Pancreas (tissue), 10 donors: ENCODE measurements around the gene SUPT4H1. TPM values are rescaled to one million over a fixed set of nuclear protein-coding genes. Genes with fewer than 3 reads are reported as not detected.
A peak's percentile ranks its signal among the peaks of the same experiment; 100 is the strongest.

ENCODE experiments used
- ATAC-seq, 4 donors: fragments of 200-7000 bp; cut with Tn5 transposase; one replicate each; pipeline versions ENCODE4 v1.8.0 to v1.9.1; 2020; ENCODE audit warnings: mild to moderate bottlenecking in 4 of 4, moderate library complexity in 4 of 4
- DNase-seq, 6 donors: peaks; one replicate each; pipeline ENCODE4 v3.0.0-alpha.2; 2020
- FAIRE-seq: peaks from 2 replicates; lab custom pipeline; 2012; peaks lifted over from hg19 to GRCh38; lab: Jason Lieb, UNC
- H3K27ac ChIP-seq, 4 donors: fragments of 200-600 bp; sonication (generic); 1 replicate in 3 of 4; 2 replicates in 1 of 4; pipeline versions ENCODE4 v1.5.0 to v1.8.0; 2020
- H3K27me3 ChIP-seq, 4 donors: fragments of 200-600 bp; one replicate each; pipeline ENCODE4 v1.8.0; 2021
- H3K36me3 ChIP-seq, 3 donors: fragments of 200-600 bp; sonication (generic) in 1 of 3; one replicate each; pipeline versions ENCODE4 v1.5.0 to v1.8.0; 2020 to 2021
- H3K4me1 ChIP-seq, 3 donors: fragments of 200-600 bp; one replicate each; pipeline ENCODE4 v1.8.0; 2021
- H3K4me3 ChIP-seq, 4 donors: fragments of 200-600 bp; sonication (generic) in 2 of 4; one replicate each; pipeline versions ENCODE4 v1.5.0 to v1.8.0; 2020 to 2021
- H3K9me3 ChIP-seq, 4 donors: fragments of 200-600 bp; one replicate each; pipeline ENCODE4 v1.8.0; 2021
- CTCF ChIP-seq, 4 donors: fragments of 200-600 bp; sonication (generic) in 3 of 4; IDR thresholded peaks; one replicate each; pipeline versions ENCODE4 v1.5.0 to v1.8.0; 2021; ENCODE audit warnings: antibody characterized with exemption in 4 of 4
- WGBS, 2 donors: extraction: QIAGEN DNeasy Blood & Tissue Kit; methylation state at CpG; one replicate each; pipeline ENCODE4 v1.1.7; 2013; 5-methylcytosine and 5-hydroxymethylcytosine counted together
- intact Hi-C, 3 donors: fragments of 100-400 bp; cut with DNase I; formaldehyde crosslinking; loops; one replicate each; pipeline versions ENCODE4 v1.11.1 to v1.14.2; 2022
- polyA plus RNA-seq, 2 donors: library from polyadenylated mRNA; stranded (reverse); fragments of 200-250 nt; gene quantifications; one replicate each; pipeline ENCODE4 v1.2.3, GENCODE V29; 2013
- total RNA-seq, 6 donors: library from RNA; stranded (reverse); fragmentation: NEBNext Ultra II Directional in 4 of 6; extraction: Animal tissue kit (Norgen Biotek cat#: 25700) in 4 of 6; gene quantifications; one replicate each; pipeline versions ENCODE4 v1.2.1 to v1.2.4, GENCODE V29; 2021 to 2023
- donor health status: healthy with polysubstance abuse.
- donor health status: DM: no; HTN: no; CAD: no; lungs with moderate emphysema.
- donor health status: DM: no; HTN: no; CAD: no.
- donor health status: control.
- donor health status: control.
- donor health status: Bipolar disorder and iron deficiency.
- donor health status: DM: yes; HTN: yes; CAD: no.
- donor health status: DM: no; HTN: no; CAD: no.
- donor health status: DM: no; HTN: no; CAD: no.
- donor health status: DM: yes; HTN: yes; CAD: no.

The SUPT4H1 gene
- total and polyA plus RNA-seq, 8 donors: 14.1 to 43.7 (median 27.1) TPM

- intact Hi-C loops: loop anchor here in 1 of 3 donors (5.0 kb wide), 1 partner anchor 127 kb away; no protein-coding TSS in a partner anchor
- Histone ChIP-seq H3K4me3 (no peak overlapping the region), H3K4me1 (no peaks in the 10 kb centered on the region), H3K27me3 (no peaks in the 10 kb centered on the region), H3K27ac (no peak overlapping the region), H3K9me3 (no peaks in the 10 kb centered on the region), H3K36me3 (no peaks in the 10 kb centered on the region)
- no peak for FAIRE-seq
- DNase-seq: no peak
- WGBS, 2 donors: 91 to 97% methylated on average over 8 to 9 of the region's 9 CpGs
- no peak for TF ChIP-seq CTCF (IDR thresholded peaks at IDR 0.05)
- ATAC-seq: no peak
Measured at GRCh38 chr17:58320570-58321323, 31.3 kb downstream of the SUPT4H1 start.

GRCh38 chr17:58320163-58320558, 31.8 kb downstream of the SUPT4H1 start:
- no peak for FAIRE-seq
- Histone ChIP-seq H3K36me3 (no peaks in the 10 kb centered on the region), H3K9me3 (no peaks in the 10 kb centered on the region), H3K4me1 (no peaks in the 10 kb centered on the region), H3K27me3 (no peaks in the 10 kb centered on the region), H3K27ac (no peak overlapping the region), H3K4me3 (no peak overlapping the region)
- DNase-seq: peak in 3 of 6 donors; percentile 7 to 31 (median 20)
- intact Hi-C loops: loop anchor here in 1 of 3 donors (5.0 kb wide), 1 partner anchor 127 kb away; no protein-coding TSS in a partner anchor
- TF ChIP-seq CTCF (IDR thresholded peaks at IDR 0.05): no peak
- ATAC-seq: no peak
- 93 to 96% methylated on average over 7 of the region's 7 CpGs for WGBS, 2 donors

GRCh38 chr17:58319173-58320162, 32.5 kb downstream of the SUPT4H1 start:
- DNase-seq: peak in 2 of 6 donors; percentile 43 to 54
- no peak for TF ChIP-seq CTCF (IDR thresholded peaks at IDR 0.05)
- FAIRE-seq: no peak
- Histone ChIP-seq H3K4me3 (no peak overlapping the region), H3K27ac (no peak overlapping the region), H3K9me3 (no peaks in the 10 kb centered on the region), H3K27me3 (no peaks in the 10 kb centered on the region), H3K4me1 (no peaks in the 10 kb centered on the region), H3K36me3 (no peaks in the 10 kb centered on the region)
- no peak for ATAC-seq
- WGBS, 2 donors: 82 to 89% methylated on average over 25 of the region's 25 CpGs
- intact Hi-C loops: loop anchor here in 1 of 3 donors (5.0 kb wide), 1 partner anchor 128 kb away; no protein-coding TSS in a partner anchor

GRCh38 chr17:58318627-58319172, 33.3 kb downstream of the SUPT4H1 start:
- no peak for ATAC-seq
- FAIRE-seq: no peak
- intact Hi-C loops: no loop called here
- no peaks in the 10 kb centered on the region for H3K4me1 ChIP-seq
- no peaks in the 10 kb centered on the region for H3K36me3 ChIP-seq
- no peak overlapping the region for H3K4me3 ChIP-seq
- 69 to 77% methylated on average over 7 of the region's 7 CpGs for WGBS, 2 donors
- DNase-seq: peak in 2 of 6 donors; percentile 24 to 33
- H3K27ac ChIP-seq: no peak overlapping the region
- no peaks in the 10 kb centered on the region for H3K9me3 ChIP-seq
- TF ChIP-seq CTCF (IDR thresholded peaks at IDR 0.05): no peak
- H3K27me3 ChIP-seq: no peaks in the 10 kb centered on the region
